Cardiac fibroblast (primary cell): ENCODE measurements around the gene MEDAG.
"Not testable (repeated sequence)": the region's sequence is repeated elsewhere in the genome, so short reads cannot be mapped to it uniquely, and the experiment has no call there.

Experiments used
- DNase-seq, 2 donors: peaks; one replicate each; pipeline versions ENCODE4 v3.0.0 to v3.0.0-alpha.2; 2010; ENCODE audit warnings: low read depth in 2 of 2
- H3K4me3 ChIP-seq, 2 donors: replicated peaks in 1 of 2; 1 replicate in 1 of 2; 2 replicates in 1 of 2; pipeline ENCODE4 v1.5.1; 2011; ENCODE audit warnings: low read depth in 2 of 2, low read length in 2 of 2, mild to moderate bottlenecking in 2 of 2, moderate library complexity in 1 of 2
- CTCF ChIP-seq: IDR thresholded peaks from one replicate; pipeline ENCODE4 v1.5.1; 2011; ENCODE audit warnings: low read depth, mild to moderate bottlenecking, low read length, inconsistent platforms

The MEDAG gene

DNA sequence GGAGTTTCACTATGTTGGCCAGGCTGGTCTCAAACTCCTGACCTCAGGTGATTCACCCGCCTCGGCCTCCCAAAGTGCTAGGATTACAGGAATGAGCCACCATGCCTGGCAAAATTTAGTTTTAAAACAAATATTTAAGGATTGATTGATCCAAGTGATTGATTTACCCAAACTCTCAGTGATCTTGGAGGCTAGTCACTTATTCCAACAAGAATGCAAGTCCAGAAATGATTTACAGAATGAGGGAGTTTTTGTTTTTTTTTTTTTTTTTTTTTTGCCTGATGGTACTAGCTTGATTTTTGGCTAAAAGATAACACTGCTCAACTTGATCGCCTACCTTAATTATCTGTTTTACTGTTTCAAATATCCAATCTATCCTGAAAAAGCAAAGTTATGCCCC lies 20.7 kb downstream of the MEDAG start:
- no peak for DNase-seq
- no peak overlapping the region for H3K4me3 ChIP-seq
- no peak for TF ChIP-seq CTCF

GRCh38 chr13:30927188-30927587 lies 21.1 kb downstream of the MEDAG start:
- DNase-seq, result peak; percentile 49 to 75
- H3K4me3 ChIP-seq, result not testable (repeated sequence)

- no peak for TF ChIP-seq CTCF
- peak in 1 of 2 donors; percentile 51 for DNase-seq
Observed at GRCh38 chr13:30927595-30927994, 21.5 kb downstream of the MEDAG start.

DNA sequence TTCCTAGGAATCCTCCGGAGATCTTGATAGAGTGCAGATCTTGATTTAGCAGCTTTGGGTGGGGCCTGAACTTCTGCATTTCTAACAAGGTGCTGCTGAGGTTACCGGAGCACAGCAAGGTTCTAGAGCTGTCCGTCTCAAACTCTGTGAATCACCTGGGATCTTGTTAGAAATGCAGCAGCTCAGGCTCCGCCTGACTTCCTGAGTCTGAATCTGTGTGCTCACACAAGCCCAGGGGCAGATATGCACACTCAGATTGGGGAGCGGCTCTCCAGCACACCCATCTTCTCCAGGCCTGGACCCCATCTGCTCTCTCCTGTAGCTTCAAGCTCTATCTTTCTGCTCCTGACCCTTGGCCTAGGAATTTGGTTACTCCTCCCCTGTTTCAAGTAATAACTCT lies 22.9 kb downstream of the MEDAG start:
- no peak for TF ChIP-seq CTCF
- no peak overlapping the region for H3K4me3 ChIP-seq
- DNase-seq, result no peak

More at GRCh38 chr13:30927595-30927994, 21.5 kb downstream of the MEDAG start:
- no peak overlapping the region for H3K4me3 ChIP-seq

- peak in 1 of 2 donors; percentile 41 for DNase-seq
- TF ChIP-seq CTCF, result peak; percentile 28
- H3K4me3 ChIP-seq, result no peak within 1 kb of the TSS
Observed at GRCh38 chr13:30932481-30933353, 26.6 kb downstream of the MEDAG start, which contains the start of gene TEX26. Gene TEX26, plus strand, starts transcription at chr13:30932656. Its CDS starts 60 bp downstream, at chr13:30932716.

- TF ChIP-seq CTCF, result no peak
- DNase-seq, result no peak
- no peak overlapping the region for H3K4me3 ChIP-seq
Observed at GRCh38 chr13:30933354-30933670, 27.2 kb downstream of the MEDAG start.

DNA sequence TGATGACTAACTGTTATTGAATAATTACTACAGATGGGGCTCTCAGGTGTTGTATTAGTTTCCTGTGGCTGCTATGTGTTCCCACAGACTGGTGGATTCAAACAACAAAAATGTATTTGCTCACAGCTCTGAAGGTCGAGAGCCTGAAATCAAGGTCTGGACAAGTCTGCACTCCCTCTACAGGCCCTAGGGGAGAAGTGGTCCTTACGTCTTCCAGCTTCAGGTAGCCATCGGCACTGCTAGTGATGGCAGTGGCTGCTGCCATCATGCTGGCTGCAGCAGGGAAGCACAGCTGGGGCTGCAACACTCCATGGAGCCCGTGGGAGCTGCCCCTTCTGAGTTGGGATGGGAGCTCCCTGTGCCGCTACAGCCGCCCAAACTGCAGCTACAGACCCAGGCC lies 28.3 kb downstream of the MEDAG start:
- peak; percentile 14 for TF ChIP-seq CTCF
- no peak overlapping the region for H3K4me3 ChIP-seq
- DNase-seq, result no peak
